Liver (tissue), 3 donors: Measurements from ENCODE around the gene ANP32B.

Experiments
- ATF3 ChIP-seq: IDR thresholded peaks from 2 replicates; pipeline ENCODE4 v1.6.1; 2016; ENCODE audit warnings: antibody characterized with exemption
- EGR1 ChIP-seq, 2 donors: IDR thresholded peaks; 2 replicates each; pipeline ENCODE4 v1.6.1; 2016 to 2018; ENCODE audit warnings: antibody characterized with exemption in 2 of 2, low read depth in 2 of 2
- FOXA1 ChIP-seq: IDR thresholded peaks from 2 replicates; pipeline ENCODE4 v1.6.1; 2016; ENCODE audit warnings: antibody characterized with exemption
- GABPA ChIP-seq, 2 donors: IDR thresholded peaks in 1 of 2; conservative IDR thresholded peaks in 1 of 2; 2 replicates each; pipeline ENCODE4 v1.6.1; 2016; ENCODE audit warnings: antibody characterized with exemption in 2 of 2, mild to moderate bottlenecking in 1 of 2, moderate library complexity in 1 of 2
- RAD21 ChIP-seq, 2 donors: IDR thresholded peaks; 2 replicates each; pipeline ENCODE4 v1.6.1; 2016; ENCODE audit warnings: antibody characterized with exemption in 2 of 2, mild to moderate bottlenecking in 2 of 2
- REST ChIP-seq: IDR thresholded peaks from 2 replicates; pipeline ENCODE4 v1.6.1; 2016; ENCODE audit warnings: antibody characterized with exemption, mild to moderate bottlenecking
- TAF1 ChIP-seq: conservative IDR thresholded peaks from 2 replicates; pipeline ENCODE4 v1.6.1; 2016; ENCODE audit warnings: antibody characterized with exemption, mild to moderate bottlenecking
- YY1 ChIP-seq: IDR thresholded peaks from 2 replicates; pipeline ENCODE4 v1.6.1; 2016; ENCODE audit warnings: antibody characterized with exemption, mild to moderate bottlenecking
- TF ChIP-seq, protein P1 (sequence below): fragments of 150-350 bp; IDR thresholded peaks from 2 replicates; pipeline ENCODE4 v1.5.1; 2017; ENCODE audit warnings: improper control_type of control experiment, low read depth, low read length; ENCODE audit not compliant: missing input control
- donor health status: healthy.
- donor health status: healthy.

- TF ChIP-seq, protein P1, sequence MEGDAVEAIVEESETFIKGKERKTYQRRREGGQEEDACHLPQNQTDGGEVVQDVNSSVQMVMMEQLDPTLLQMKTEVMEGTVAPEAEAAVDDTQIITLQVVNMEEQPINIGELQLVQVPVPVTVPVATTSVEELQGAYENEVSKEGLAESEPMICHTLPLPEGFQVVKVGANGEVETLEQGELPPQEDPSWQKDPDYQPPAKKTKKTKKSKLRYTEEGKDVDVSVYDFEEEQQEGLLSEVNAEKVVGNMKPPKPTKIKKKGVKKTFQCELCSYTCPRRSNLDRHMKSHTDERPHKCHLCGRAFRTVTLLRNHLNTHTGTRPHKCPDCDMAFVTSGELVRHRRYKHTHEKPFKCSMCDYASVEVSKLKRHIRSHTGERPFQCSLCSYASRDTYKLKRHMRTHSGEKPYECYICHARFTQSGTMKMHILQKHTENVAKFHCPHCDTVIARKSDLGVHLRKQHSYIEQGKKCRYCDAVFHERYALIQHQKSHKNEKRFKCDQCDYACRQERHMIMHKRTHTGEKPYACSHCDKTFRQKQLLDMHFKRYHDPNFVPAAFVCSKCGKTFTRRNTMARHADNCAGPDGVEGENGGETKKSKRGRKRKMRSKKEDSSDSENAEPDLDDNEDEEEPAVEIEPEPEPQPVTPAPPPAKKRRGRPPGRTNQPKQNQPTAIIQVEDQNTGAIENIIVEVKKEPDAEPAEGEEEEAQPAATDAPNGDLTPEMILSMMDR = no peak
- TF ChIP-seq FOXA1 (no peak), TAF1 (no peak), ATF3 (no peak), EGR1 (IDR thresholded peaks at IDR 0.05; ENCODE audit: low read depth in 2 of 2) (no peak), YY1 (no peak), REST (no peak), GABPA (IDR thresholded peaks at IDR 0.05 in 1 of 2, conservative IDR thresholded peaks at IDR 0.05 in 1 of 2) (no peak), RAD21 (IDR thresholded peaks at IDR 0.05) (no peak)
Observed at GRCh38 chr9:98050351-98050750, 67.2 kb downstream of the ANP32B start.
